Measurements from ENCODE around the gene MAML2. TPM values are rescaled to one million over a fixed set of nuclear protein-coding genes. Genes with fewer than 3 reads are reported as not detected.

Gene MAML2
- total RNA-seq, 1 donor from 2014 or later: 11.9 TPM

DNA sequence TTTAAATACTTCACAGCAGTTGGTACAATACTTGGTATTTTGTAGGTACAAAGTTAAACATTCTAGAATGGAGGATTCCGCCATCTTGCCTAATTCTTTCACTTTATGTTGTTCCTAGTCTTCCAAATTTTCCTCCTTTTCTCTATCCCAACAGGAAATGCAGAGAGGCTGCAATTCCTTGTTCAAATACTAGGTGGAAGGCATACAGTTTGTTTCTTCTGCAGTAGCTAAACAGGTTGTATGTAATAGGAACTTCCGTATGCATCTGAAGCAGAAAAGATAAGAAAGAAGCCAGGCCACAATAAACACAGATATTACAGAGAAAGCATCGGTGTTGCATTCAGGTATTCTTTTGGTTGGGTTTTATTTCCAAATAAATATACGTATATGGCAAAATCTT lies 232.7 kb downstream of the MAML2 start:
- Mint-ChIP-seq H3K27ac (no peak overlapping the region), H3K9me3 (no peaks in the 10 kb centered on the region), H3K4me1 (peaks cover 32% of the 10 kb centered on the region), H3K4me3 (no peak overlapping the region), H3K36me3 (ENCODE audit: low read depth) (peaks cover 11% of the 10 kb centered on the region), H3K27me3 (no peaks in the 10 kb centered on the region)
- intact Hi-C loops (cut with micrococcal nuclease): loop anchor here (5.0 kb wide), 1 partner anchor 33 kb away; no protein-coding TSS in a partner anchor
- DNase-seq: no peak

DNA sequence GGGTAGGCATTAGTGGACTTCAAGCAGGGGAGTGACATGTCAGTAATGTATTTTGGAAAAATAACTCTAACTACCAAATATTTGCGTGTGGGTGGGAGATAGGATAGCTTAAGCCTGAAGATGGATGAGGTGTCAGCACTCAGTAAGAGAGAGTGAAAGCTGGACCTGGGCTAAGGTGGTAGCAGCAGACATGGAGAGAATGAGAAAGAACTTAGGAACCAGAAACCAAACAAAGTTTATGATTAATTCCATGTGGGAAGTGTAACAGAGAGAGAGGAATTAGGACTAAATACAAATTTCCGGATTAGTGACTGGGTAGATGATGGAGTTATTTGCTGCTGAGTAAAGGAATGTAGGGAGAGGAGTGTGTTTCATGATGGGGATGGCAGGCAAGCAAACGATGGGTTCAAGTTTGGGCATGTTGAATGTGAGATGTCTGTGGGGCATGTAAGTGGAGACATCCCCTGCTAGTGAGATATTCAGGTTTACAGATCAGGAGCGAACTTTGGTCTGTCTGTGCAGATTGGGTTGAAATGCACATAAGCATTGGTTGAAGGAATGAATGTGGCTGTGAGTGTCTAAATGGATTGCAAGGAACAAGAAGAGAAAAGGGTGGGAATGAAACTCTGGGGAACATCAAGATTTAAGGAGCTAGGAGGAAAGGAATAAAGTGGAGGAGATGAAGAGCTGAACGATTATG lies 233.5 kb downstream of the MAML2 start:
- no peaks in the 10 kb centered on the region for H3K27me3 Mint-ChIP-seq
- H3K36me3 Mint-ChIP-seq (ENCODE audit: low read depth): peaks cover 9% of the 10 kb centered on the region
- peaks cover 32% of the 10 kb centered on the region for H3K4me1 Mint-ChIP-seq
- H3K9me3 Mint-ChIP-seq: peaks cover 2% of the 10 kb centered on the region
- H3K27ac Mint-ChIP-seq: no peak overlapping the region
- H3K4me3 Mint-ChIP-seq: no peak overlapping the region
- intact Hi-C loops (cut with micrococcal nuclease): loop anchor here (5.0 kb wide), 1 partner anchor 32 kb away; no protein-coding TSS in a partner anchor
- no peak for DNase-seq

DNA sequence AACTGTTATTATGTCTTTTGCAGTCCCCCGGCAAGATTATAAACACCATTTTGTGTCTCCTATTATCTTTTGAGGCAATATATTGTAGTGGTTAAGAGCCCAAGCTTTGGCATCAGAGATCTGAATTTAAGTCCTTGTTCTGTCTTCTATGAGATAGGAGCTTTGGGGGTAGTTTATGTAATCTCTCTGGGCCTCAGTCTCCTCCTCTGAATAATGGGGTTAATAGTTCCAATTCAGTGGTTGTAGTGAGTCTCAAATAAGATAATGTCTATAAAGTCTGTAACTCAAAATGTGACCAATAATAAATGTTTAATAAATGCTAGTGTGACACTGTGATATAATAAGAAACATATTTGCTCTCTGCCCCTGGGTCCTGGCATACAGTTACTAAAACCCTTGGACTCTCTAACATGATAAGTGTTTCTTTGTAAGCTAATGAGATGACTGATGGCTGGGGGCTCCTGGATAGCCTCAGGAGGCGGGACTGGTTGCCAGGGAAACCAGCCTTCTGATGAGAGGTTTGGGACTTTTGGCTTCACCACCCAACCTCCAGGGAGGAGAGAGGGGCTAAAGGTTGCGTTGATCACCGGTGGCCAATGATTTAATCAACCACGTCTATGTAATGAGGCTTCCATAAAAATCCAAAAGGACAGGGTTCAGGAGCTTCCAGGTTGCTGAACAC lies 235.7 kb downstream of the MAML2 start:
- intact Hi-C loops (cut with micrococcal nuclease): no loop called here
- Mint-ChIP-seq H3K4me3 (no peak overlapping the region), H3K36me3 (ENCODE audit: low read depth) (peaks cover 7% of the 10 kb centered on the region), H3K27ac (no peak overlapping the region), H3K27me3 (no peaks in the 10 kb centered on the region), H3K4me1 (peaks cover 24% of the 10 kb centered on the region), H3K9me3 (peaks cover 13% of the 10 kb centered on the region)
- no peak for DNase-seq

DNA sequence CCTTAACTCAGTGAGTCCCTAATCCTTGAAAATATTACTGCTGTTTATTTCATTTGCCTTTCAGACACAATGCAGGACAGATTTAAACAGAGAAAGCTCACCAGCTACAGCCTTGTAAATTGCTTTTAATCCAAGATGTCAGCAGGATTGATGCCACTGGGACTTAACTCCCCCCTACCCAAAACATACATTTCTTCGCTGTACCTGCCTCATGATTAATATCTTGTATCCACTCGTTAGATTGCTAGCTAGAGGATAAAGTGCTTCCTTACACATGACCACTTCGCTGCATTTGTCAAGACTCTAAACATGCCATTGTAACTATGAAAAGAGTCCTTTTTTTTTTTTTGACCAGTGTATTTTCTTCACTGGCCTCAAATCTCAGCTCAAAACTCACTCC lies 236.3 kb downstream of the MAML2 start:
- no peak overlapping the region for H3K4me3 Mint-ChIP-seq
- H3K36me3 Mint-ChIP-seq (ENCODE audit: low read depth): peaks cover 7% of the 10 kb centered on the region
- H3K9me3 Mint-ChIP-seq: peaks cover 13% of the 10 kb centered on the region
- no peak overlapping the region for H3K27ac Mint-ChIP-seq
- DNase-seq: no peak
- H3K27me3 Mint-ChIP-seq: no peaks in the 10 kb centered on the region
- H3K4me1 Mint-ChIP-seq: peaks cover 24% of the 10 kb centered on the region
- intact Hi-C loops (cut with micrococcal nuclease): no loop called here

DNA sequence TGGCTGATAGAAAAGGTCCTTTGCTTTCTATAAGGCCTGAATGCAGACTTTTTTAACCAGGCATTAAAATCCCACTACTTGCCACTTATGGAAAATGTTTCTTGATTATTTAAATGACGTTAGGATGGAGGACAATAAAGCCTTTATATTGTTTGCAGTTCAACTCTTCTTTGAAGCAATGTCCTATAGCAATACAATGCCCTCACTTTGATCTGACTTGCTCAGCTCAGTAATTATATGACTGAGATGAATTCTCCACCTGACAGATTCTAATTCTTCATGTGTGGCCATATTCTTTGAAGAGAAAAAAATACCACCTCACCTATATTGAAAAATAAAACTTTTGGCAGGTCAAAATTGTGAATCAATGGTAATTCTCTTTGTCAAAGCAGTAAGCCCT lies 237.1 kb downstream of the MAML2 start:
- intact Hi-C loops (cut with micrococcal nuclease): no loop called here
- peaks cover 9% of the 10 kb centered on the region for H3K36me3 Mint-ChIP-seq (ENCODE audit: low read depth)
- peaks cover 21% of the 10 kb centered on the region for H3K4me1 Mint-ChIP-seq
- no peak overlapping the region for H3K27ac Mint-ChIP-seq
- no peak overlapping the region for H3K4me3 Mint-ChIP-seq
- no peak for DNase-seq
- H3K27me3 Mint-ChIP-seq: no peaks in the 10 kb centered on the region
- peaks cover 13% of the 10 kb centered on the region for H3K9me3 Mint-ChIP-seq

DNA sequence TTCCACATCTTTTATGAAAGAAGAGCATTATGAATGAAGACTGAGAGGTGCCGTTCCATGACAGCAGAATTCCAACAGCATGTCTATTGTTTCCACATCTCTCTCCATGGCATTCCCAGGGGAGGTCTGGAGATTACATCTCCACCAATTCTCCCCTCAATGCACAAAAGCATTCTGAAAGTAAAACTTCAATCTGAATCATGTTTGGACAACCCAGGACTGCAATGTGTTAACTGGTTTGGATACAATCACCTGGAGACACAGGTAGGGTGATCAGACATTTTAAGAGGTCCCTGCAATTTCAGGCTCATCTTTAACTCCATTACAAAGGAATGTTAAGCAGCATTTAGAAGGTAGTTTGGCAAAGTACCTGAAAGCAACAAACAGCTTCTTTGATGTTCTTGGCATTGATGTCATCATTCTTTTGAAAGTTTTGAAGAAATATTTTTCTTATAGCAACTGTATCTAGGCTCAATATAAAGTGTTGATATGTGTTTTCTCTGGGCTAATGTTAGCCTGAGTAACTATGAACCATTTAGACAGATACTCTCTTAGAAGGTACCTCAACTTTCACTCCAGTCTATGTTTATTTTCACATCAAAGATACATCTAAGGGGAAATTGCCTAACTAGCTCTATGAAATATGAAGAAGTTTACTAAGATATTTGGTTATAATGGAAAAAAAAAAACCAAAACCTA lies 237.6 kb downstream of the MAML2 start:
- H3K4me3 Mint-ChIP-seq: no peak overlapping the region
- intact Hi-C loops (cut with micrococcal nuclease): no loop called here
- peaks cover 9% of the 10 kb centered on the region for H3K36me3 Mint-ChIP-seq (ENCODE audit: low read depth)
- no peaks in the 10 kb centered on the region for H3K27me3 Mint-ChIP-seq
- H3K9me3 Mint-ChIP-seq: peaks cover 13% of the 10 kb centered on the region
- no peak for DNase-seq
- H3K27ac Mint-ChIP-seq: peak overlapping the region; percentile 12
- H3K4me1 Mint-ChIP-seq: peaks cover 21% of the 10 kb centered on the region

DNA sequence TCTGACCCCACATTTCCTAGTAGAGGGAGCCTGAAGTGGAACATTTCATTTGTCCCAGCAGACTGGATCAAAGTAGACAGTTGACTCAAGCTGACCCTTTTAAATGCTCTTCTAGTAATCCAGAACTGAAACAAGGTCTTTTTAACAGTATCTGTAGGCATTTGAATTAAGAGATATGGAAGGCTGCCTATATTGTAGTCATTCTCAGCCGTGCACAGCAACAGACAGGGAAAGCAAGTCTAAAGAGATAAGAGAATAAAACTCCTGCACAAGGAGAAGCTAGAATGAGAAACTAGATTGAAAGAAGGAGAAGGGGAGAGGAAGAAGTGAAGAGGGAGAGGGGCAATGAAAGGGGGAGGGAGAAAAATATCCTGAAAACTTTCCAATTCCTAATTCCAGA lies 238.5 kb downstream of the MAML2 start:
- Mint-ChIP-seq H3K36me3 (ENCODE audit: low read depth) (peaks cover 11% of the 10 kb centered on the region), H3K27me3 (no peaks in the 10 kb centered on the region), H3K27ac (no peak overlapping the region), H3K4me3 (no peak overlapping the region), H3K9me3 (peaks cover 13% of the 10 kb centered on the region), H3K4me1 (peaks cover 21% of the 10 kb centered on the region)
- intact Hi-C loops (cut with micrococcal nuclease): no loop called here
- DNase-seq: no peak

DNA sequence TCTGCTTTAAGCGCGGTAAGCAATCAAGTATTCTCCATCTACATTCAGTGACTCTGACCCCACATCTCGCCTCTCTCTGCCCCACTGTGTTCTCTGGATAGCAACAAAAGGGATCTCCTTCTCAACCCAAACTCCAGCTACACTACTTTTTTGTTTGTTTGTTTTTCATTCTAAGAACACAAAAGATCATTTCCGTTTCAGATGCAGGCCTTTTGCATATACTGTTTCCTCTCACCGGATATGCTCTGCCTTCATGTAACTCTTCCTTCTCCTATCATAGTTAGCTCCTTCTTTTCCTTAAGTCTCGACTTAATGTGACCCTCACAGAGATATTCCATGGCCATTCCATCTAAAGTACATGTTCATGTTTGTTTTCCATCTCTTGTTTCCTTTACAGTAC lies 239.3 kb downstream of the MAML2 start:
- no peak for DNase-seq
- intact Hi-C loops (cut with micrococcal nuclease): no loop called here
- peaks cover 13% of the 10 kb centered on the region for H3K9me3 Mint-ChIP-seq
- H3K4me1 Mint-ChIP-seq: peaks cover 23% of the 10 kb centered on the region
- no peak overlapping the region for H3K27ac Mint-ChIP-seq
- no peak overlapping the region for H3K4me3 Mint-ChIP-seq
- peaks cover 11% of the 10 kb centered on the region for H3K36me3 Mint-ChIP-seq (ENCODE audit: low read depth)
- H3K27me3 Mint-ChIP-seq: no peaks in the 10 kb centered on the region

DNA sequence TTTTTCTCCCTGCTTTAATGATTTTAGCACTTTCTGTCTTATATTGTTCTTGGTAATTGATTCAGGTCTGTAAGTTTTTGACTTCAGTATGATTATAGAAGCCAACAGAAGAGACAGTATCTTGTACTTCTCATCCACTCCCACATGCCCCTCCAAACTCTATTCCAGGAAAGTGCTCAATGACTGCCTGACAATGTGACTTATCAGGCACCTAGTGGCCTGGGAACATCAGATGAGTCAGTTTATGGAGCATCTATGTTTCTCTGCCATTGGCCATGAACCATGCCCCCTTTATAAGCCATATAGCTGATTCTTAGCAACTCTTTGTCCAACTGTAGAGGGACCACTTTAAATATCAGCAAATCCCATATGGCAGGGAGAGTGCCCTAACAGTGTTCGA lies 239.9 kb downstream of the MAML2 start:
- no peak overlapping the region for H3K4me3 Mint-ChIP-seq
- H3K9me3 Mint-ChIP-seq: peaks cover 13% of the 10 kb centered on the region
- DNase-seq: no peak
- no peak overlapping the region for H3K27ac Mint-ChIP-seq
- peaks cover 23% of the 10 kb centered on the region for H3K4me1 Mint-ChIP-seq
- intact Hi-C loops (cut with micrococcal nuclease): no loop called here
- no peaks in the 10 kb centered on the region for H3K27me3 Mint-ChIP-seq
- peaks cover 11% of the 10 kb centered on the region for H3K36me3 Mint-ChIP-seq (ENCODE audit: low read depth)

DNA sequence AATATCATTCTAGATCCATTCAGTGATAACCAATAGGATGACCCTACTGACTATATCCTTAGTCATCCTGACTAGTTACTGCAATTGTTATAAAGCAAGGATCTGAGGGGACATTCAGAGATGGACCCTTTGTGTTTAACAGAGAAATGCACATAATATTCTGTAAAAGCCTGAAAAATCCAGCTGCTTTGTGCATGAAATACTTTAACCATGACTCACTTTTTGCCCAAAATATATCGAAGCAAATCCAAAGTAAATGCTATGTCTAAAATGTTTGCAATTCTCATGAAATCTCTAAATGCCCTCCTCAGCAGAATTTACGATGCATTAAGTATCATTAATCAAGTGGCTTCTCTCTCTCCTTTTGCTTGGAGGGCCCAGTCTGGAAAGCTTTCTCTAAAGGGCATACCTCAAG lies 240.3 kb downstream of the MAML2 start:
- DNase-seq: no peak
- H3K9me3 Mint-ChIP-seq: peaks cover 13% of the 10 kb centered on the region
- H3K27me3 Mint-ChIP-seq: no peaks in the 10 kb centered on the region
- H3K4me3 Mint-ChIP-seq: no peak overlapping the region
- no peak overlapping the region for H3K27ac Mint-ChIP-seq
- intact Hi-C loops (cut with micrococcal nuclease): no loop called here
- peaks cover 23% of the 10 kb centered on the region for H3K4me1 Mint-ChIP-seq
- peaks cover 11% of the 10 kb centered on the region for H3K36me3 Mint-ChIP-seq (ENCODE audit: low read depth)

DNA sequence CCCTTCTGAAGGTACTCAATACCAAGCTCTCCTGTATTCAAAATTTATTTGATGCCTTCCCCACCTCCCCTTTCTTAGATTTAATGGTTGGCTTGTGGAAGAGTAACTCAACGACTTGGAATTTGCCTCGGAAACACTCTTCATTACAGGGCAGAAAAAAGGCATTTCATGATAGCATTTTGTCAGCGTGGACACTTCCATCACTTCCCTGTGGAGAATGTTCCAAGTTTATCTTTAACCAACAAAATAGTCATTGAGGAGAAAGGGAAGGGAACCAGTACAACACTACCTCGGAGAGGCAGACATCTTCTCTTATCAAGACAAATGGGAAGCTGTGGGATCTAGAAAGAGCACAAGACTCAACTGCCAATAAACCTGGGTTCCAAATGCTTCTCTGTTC lies 241.8 kb downstream of the MAML2 start:
- H3K27ac Mint-ChIP-seq: no peak overlapping the region
- no peak overlapping the region for H3K4me3 Mint-ChIP-seq
- peaks cover 13% of the 10 kb centered on the region for H3K9me3 Mint-ChIP-seq
- H3K36me3 Mint-ChIP-seq (ENCODE audit: low read depth): peaks cover 9% of the 10 kb centered on the region
- H3K4me1 Mint-ChIP-seq: peaks cover 22% of the 10 kb centered on the region
- intact Hi-C loops (cut with micrococcal nuclease): no loop called here
- H3K27me3 Mint-ChIP-seq: no peaks in the 10 kb centered on the region
- DNase-seq: no peak

DNA sequence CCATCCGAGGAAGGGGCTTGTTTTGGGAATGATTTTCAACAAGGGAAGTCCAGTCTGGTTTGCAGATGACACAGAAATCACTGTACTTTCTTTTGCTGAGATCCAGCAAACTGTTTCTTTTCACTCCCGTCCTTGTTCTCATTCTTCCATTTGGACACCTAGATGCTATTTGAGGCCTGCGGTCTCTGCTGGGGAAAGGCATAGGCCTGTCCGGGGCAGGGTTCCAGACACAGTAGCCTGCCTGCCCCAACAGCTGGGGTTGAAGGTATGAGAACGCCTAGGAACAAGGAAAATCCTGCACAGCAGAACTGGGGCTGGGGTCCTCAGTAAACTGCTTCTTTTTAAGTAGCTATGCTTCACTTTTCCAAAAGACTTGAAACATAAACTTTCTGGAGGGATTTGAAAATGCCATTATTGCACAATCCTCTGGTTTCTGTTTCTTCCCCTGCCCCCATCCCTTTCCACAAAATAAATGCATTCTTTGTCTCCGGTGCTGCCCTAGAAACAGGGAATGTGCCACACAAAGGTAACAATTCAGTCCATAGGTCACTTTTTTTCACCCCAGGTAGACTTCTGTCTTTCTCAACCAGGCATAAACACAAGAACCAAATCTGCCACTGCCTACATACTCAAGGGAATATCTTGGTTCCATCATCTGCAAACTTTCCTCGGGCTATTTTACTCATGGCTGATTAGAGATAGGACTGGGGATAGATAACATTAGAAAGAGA lies 244.3 kb downstream of the MAML2 start:
- intact Hi-C loops (cut with micrococcal nuclease): no loop called here
- H3K27ac Mint-ChIP-seq: no peak overlapping the region
- H3K4me3 Mint-ChIP-seq: no peak overlapping the region
- H3K9me3 Mint-ChIP-seq: peaks cover 6% of the 10 kb centered on the region
- peaks cover 17% of the 10 kb centered on the region for H3K4me1 Mint-ChIP-seq
- H3K27me3 Mint-ChIP-seq: no peaks in the 10 kb centered on the region
- peaks cover 7% of the 10 kb centered on the region for H3K36me3 Mint-ChIP-seq (ENCODE audit: low read depth)
- no peak for DNase-seq

DNA sequence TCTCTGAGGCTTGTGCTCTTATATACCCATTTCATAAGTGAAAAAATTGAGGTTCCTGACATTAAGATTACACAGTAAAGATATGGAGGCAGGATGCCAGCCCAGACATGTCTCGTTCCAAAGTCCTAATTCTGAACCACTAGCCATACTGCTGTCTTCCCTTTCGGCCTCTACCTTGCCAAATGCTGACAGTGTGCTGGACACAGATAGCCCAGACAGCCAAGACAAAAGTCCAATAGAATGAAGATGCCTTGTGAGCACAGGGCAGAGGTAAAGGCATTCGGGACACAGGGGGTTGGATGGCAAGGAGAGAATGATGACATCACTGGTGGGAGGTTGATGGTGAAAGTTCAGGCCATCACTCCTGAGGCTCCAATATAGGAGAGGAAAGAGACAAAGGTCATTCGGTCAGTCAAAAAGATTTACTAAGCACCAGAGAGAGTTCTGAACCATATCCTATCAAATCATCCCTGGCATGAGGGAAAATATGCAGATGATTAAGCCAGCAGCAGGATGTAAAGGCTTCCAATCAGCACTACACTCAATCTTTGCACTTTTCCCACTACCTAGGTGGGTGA lies 245.1 kb downstream of the MAML2 start:
- no peak for DNase-seq
- Mint-ChIP-seq H3K9me3 (peaks cover 2% of the 10 kb centered on the region), H3K27ac (no peak overlapping the region), H3K4me1 (peaks cover 14% of the 10 kb centered on the region), H3K4me3 (no peak overlapping the region), H3K27me3 (no peaks in the 10 kb centered on the region), H3K36me3 (ENCODE audit: low read depth) (peaks cover 10% of the 10 kb centered on the region)
- intact Hi-C loops (cut with micrococcal nuclease): no loop called here
